ENCODE measurements around the gene ZBED1.

GRCh38 chrX:2486476-2487133 lies 14.2 kb downstream of the ZBED1 start:
- TF ChIP-seq CTCF (IDR thresholded peaks at IDR 0.05 in 8 of 11, conservative IDR thresholded peaks at IDR 0.05 in 3 of 11): no peak
- no peak for TF ChIP-seq POLR2A (IDR thresholded peaks at IDR 0.05)
